Fibroblast of villous mesenchyme (primary cell): ENCODE results near the gene SBDS. TPM values are rescaled to one million over a fixed set of nuclear protein-coding genes. Genes with fewer than 3 reads are reported as not detected.
A peak's percentile ranks its signal among the peaks of the same experiment; 100 is the strongest.

Experiments
- DNase-seq: peaks from one replicate; pipeline ENCODE4 v3.0.0-alpha.2; 2010; ENCODE audit warnings: low read depth
- H3K4me3 ChIP-seq: 2 replicates; pipeline ENCODE4 v1.5.1; 2011; ENCODE audit warnings: low read depth, mild to moderate bottlenecking, low read length
- CTCF ChIP-seq: IDR thresholded peaks from 2 replicates; pipeline ENCODE4 v1.5.1; 2012; ENCODE audit warnings: low read depth, mild to moderate bottlenecking, low read length; ENCODE audit not compliant: insufficient read depth
- total RNA-seq: library from RNA; depleted of rRNA; stranded (reverse); fragments of >200 nt; gene quantifications from 2 replicates; pipeline ENCODE4 v1.2.3, GENCODE V29; 2012

The SBDS gene
- total RNA-seq, 1 donor: 108 TPM

GRCh38 chr7:66952343-66953043 is 42.9 kb downstream of the SBDS start:
- H3K4me3 ChIP-seq: no peak overlapping the region
- no peak for TF ChIP-seq CTCF
- DNase-seq: peak; percentile 70

GRCh38 chr7:66950763-66951162 is 44.6 kb downstream of the SBDS start:
- peak; percentile 44 for DNase-seq
- TF ChIP-seq CTCF: no peak

GRCh38 chr7:66950311-66950710 is 45.1 kb downstream of the SBDS start:
- no peak for TF ChIP-seq CTCF
- H3K4me3 ChIP-seq: no peak overlapping the region
- DNase-seq: peak; percentile 20

More at GRCh38 chr7:66950763-66951162, 44.6 kb downstream of the SBDS start:
- H3K4me3 ChIP-seq: no peak overlapping the region

- no peak overlapping the region for H3K4me3 ChIP-seq
- DNase-seq: no peak
- no peak for TF ChIP-seq CTCF
Measured at GRCh38 chr7:66948480-66949109, 46.8 kb downstream of the SBDS start.

GRCh38 chr7:66946545-66946944 is 48.8 kb downstream of the SBDS start:
- DNase-seq: peak; percentile 54
- no peak for TF ChIP-seq CTCF
- no peak overlapping the region for H3K4me3 ChIP-seq

GRCh38 chr7:66939325-66939724 is 56.1 kb downstream of the SBDS start:
- no peak for TF ChIP-seq CTCF
- DNase-seq: no peak
- H3K4me3 ChIP-seq: no peak overlapping the region
